HCT116 (cell line): ENCODE results near the gene HVCN1. TPM values are rescaled to one million over a fixed set of nuclear protein-coding genes. Genes with fewer than 3 reads are reported as not detected.

Experiments
- ATAC-seq: fragments of 200-7000 bp; cut with Tn5 transposase; 2 replicates; pipeline ENCODE4 v1.9.1; 2020; ENCODE audit warnings: mild to moderate bottlenecking, moderate library complexity
- BruUV-seq: library from RNA; stranded (reverse); fragments of 400-500 nt; replicated peaks from 2 replicates; lab custom pipeline; 2021; lab: Mats Ljungman, UMichigan
- CTCF ChIA-PET: fragments of 300-600 bp; sonication (Branson Sonifier 250); formaldehyde crosslinking; loops from one replicate; lab custom pipeline; 2021; ENCODE audit warnings: antibody characterized with exemption; lab: Charles Lee
- POLR2A ChIA-PET: fragments of 300-600, 350-600 bp; sonication (Branson Sonifier 250); formaldehyde crosslinking; loops from one replicate; lab custom pipeline; 2021; ENCODE audit warnings: antibody characterized with exemption; lab: Charles Lee
- RAD21 ChIA-PET, 2 experiments: fragments of 300-600 bp; sonication (Branson Sonifier 250); formaldehyde crosslinking; loops; one replicate each; lab custom pipeline; 2023; ENCODE audit warnings: low total read pairs in 2 of 2; ENCODE audit not compliant: uncharacterized antibody in 2 of 2, unreplicated experiment in 2 of 2, low non-redundant PET in 1 of 2; lab: Charles Lee
- DNase-seq: peaks from one replicate; pipeline ENCODE4 v3.0.0-alpha.2; 2010; ENCODE audit warnings: low read depth, low spot score
- H2AFZ ChIP-seq: fragments of 200-600 bp; shearing (Covaris generic), sonication (generic); 2 replicates; pipeline ENCODE4 v1.6.1; 2017; ENCODE audit warnings: low read depth, mixed run types, mixed read lengths, antibody characterized with exemption, low read length; ENCODE audit not compliant: poor library complexity, severe bottlenecking
- H3K27ac ChIP-seq: 2 replicates; pipeline ENCODE4 v1.5.1; 2012; ENCODE audit warnings: low read depth, low read length
- H3K27me3 ChIP-seq: fragments of 200-600 bp; sonication (generic); 2 replicates; pipeline ENCODE4 v1.6.1; 2016; ENCODE audit warnings: mixed run types, low read length, mixed read lengths; ENCODE audit not compliant: insufficient read depth
- H3K36me3 ChIP-seq, 2 experiments: fragments of 200-500 bp in 1 of 2; fragments of 200-600 bp in 1 of 2; sonication (Bioruptor generic) in 1 of 2; sonication (generic) in 1 of 2; 2 replicates each; pipeline versions ENCODE4 v1.5.1 to v1.6.1; 2014 to 2016; ENCODE audit warnings: low read length in 2 of 2, inconsistent platforms in 1 of 2, mixed read lengths in 1 of 2, mixed run types in 1 of 2; ENCODE audit not compliant: insufficient read depth in 2 of 2, control insufficient read depth in 1 of 2
- H3K4me1 ChIP-seq, 2 experiments: fragments of 200-600 bp in 1 of 2; sonication (generic) in 1 of 2; 2 replicates each; pipeline versions ENCODE4 v1.5.1 to v1.6.1; 2012 to 2017; ENCODE audit warnings: low read length in 2 of 2, inconsistent platforms in 1 of 2, mild to moderate bottlenecking in 1 of 2, mixed read lengths in 1 of 2, mixed run types in 1 of 2, moderate library complexity in 1 of 2; ENCODE audit not compliant: insufficient read depth in 2 of 2, control insufficient read depth in 1 of 2
- H3K4me2 ChIP-seq: fragments of 200-600 bp; sonication (generic); 2 replicates; pipeline ENCODE4 v1.6.1; 2017; ENCODE audit warnings: mixed run types, low read length, mixed read lengths
- H3K4me3 ChIP-seq, 2 experiments: fragments of 200-600 bp in 1 of 2; sonication (generic) in 1 of 2; replicated peaks in 1 of 2; 2 replicates each; pipeline ENCODE4 v1.5.1; 2011 to 2016; ENCODE audit warnings: low read length in 2 of 2, control low read depth in 1 of 2, low read depth in 1 of 2, mild to moderate bottlenecking in 1 of 2, mixed read lengths in 1 of 2, mixed run types in 1 of 2
- H3K79me2 ChIP-seq: fragments of 200-600 bp; sonication (generic); 2 replicates; pipeline ENCODE4 v1.6.1; 2017; ENCODE audit warnings: mild to moderate bottlenecking, mixed run types, low read length, moderate library complexity, mixed read lengths; ENCODE audit not compliant: insufficient read depth
- H3K9ac ChIP-seq: fragments of 200-600 bp; sonication (generic); 2 replicates; pipeline ENCODE4 v1.6.1; 2016; ENCODE audit warnings: low read length, mixed read lengths
- H3K9me2 ChIP-seq: fragments of 200-600 bp; sonication (generic), shearing (Covaris generic); 2 replicates; pipeline ENCODE4 v1.6.1; 2017; ENCODE audit warnings: mixed run types, mild to moderate bottlenecking, moderate library complexity; ENCODE audit not compliant: insufficient read depth
- H3K9me3 ChIP-seq, 2 experiments: fragments of 200-500 bp in 1 of 2; fragments of 200-600 bp in 1 of 2; sonication (Bioruptor generic) in 1 of 2; sonication (generic) in 1 of 2; 2 replicates each; pipeline ENCODE4 v1.6.1; 2014 to 2017; ENCODE audit warnings: low read length in 2 of 2, mixed read lengths in 2 of 2, inconsistent platforms in 1 of 2, low read depth in 1 of 2, mild to moderate bottlenecking in 1 of 2, mixed run types in 1 of 2, moderate library complexity in 1 of 2; ENCODE audit not compliant: control insufficient read depth in 1 of 2, insufficient read depth in 1 of 2
- H4K20me1 ChIP-seq: fragments of 200-600 bp; sonication (generic), shearing (Covaris generic); 2 replicates; pipeline ENCODE4 v1.6.1; 2017; ENCODE audit warnings: mixed run types, mild to moderate bottlenecking, moderate library complexity; ENCODE audit not compliant: insufficient read depth
- CBX3 ChIP-seq: IDR thresholded peaks from 2 replicates; pipeline ENCODE4 v1.6.1; 2012; ENCODE audit warnings: low read depth
- CEBPB ChIP-seq: IDR thresholded peaks from 2 replicates; pipeline ENCODE4 v1.6.1; 2012; ENCODE audit warnings: low read depth
- CTCF ChIP-seq, 3 experiments: fragments of 200-600 bp in 1 of 3; sonication (generic) in 1 of 3; IDR thresholded peaks in 2 of 3; conservative IDR thresholded peaks in 1 of 3; 2 replicates each; pipeline ENCODE4 v1.5.1; 2012 to 2017; ENCODE audit warnings: low read depth in 2 of 3, low read length in 2 of 3, antibody characterized with exemption in 1 of 3, borderline replicate concordance in 1 of 3, control low read depth in 1 of 3, mild to moderate bottlenecking in 1 of 3, mixed read lengths in 1 of 3, mixed run types in 1 of 3, moderate library complexity in 1 of 3; ENCODE audit not compliant: insufficient read depth in 1 of 3
- EGR1 ChIP-seq: IDR thresholded peaks from 2 replicates; pipeline ENCODE4 v1.6.1; 2012; ENCODE audit warnings: low read depth
- ELF1 ChIP-seq: IDR thresholded peaks from 2 replicates; pipeline ENCODE4 v1.6.1; 2012; ENCODE audit warnings: low read depth, borderline replicate concordance
- EZH2 ChIP-seq: fragments of 200-600 bp; sonication (generic); IDR thresholded peaks from 2 replicates; pipeline ENCODE4 v1.6.1; 2017; ENCODE audit warnings: antibody characterized with exemption, mixed run types
- FOSL1 ChIP-seq: IDR thresholded peaks from 2 replicates; pipeline ENCODE4 v1.6.1; 2012; ENCODE audit warnings: low read depth
- JUND ChIP-seq: IDR thresholded peaks from 2 replicates; pipeline ENCODE4 v1.6.1; 2012
- MAX ChIP-seq: IDR thresholded peaks from 2 replicates; pipeline ENCODE4 v1.6.1; 2012
- POLR2A ChIP-seq: IDR thresholded peaks from 2 replicates; pipeline ENCODE4 v1.7.0; 2011; ENCODE audit warnings: borderline replicate concordance; ENCODE audit not compliant: insufficient read depth, insufficient read length; ENCODE audit errors: extremely low read depth
- POLR2AphosphoS5 ChIP-seq: IDR thresholded peaks from 2 replicates; pipeline ENCODE4 v1.6.1; 2011; ENCODE audit warnings: mild to moderate bottlenecking, low read depth, low read length, moderate library complexity
- RAD21 ChIP-seq: IDR thresholded peaks from 2 replicates; pipeline ENCODE4 v1.6.1; 2012; ENCODE audit warnings: low read depth, mild to moderate bottlenecking
- REST ChIP-seq: IDR thresholded peaks from 2 replicates; pipeline ENCODE4 v1.6.1; 2012; ENCODE audit warnings: low read depth
- SIN3A ChIP-seq: IDR thresholded peaks from 2 replicates; pipeline ENCODE4 v1.6.1; 2012; ENCODE audit warnings: low read depth
- SP1 ChIP-seq: IDR thresholded peaks from 2 replicates; pipeline ENCODE4 v1.6.1; 2012; ENCODE audit warnings: low read depth
- SRF ChIP-seq: IDR thresholded peaks from 2 replicates; pipeline ENCODE4 v1.6.1; 2012; ENCODE audit warnings: low read depth
- TCF7L2 ChIP-seq: IDR thresholded peaks from 2 replicates; pipeline ENCODE4 v1.7.0; 2011; ENCODE audit warnings: borderline replicate concordance, inconsistent platforms; ENCODE audit not compliant: insufficient read depth, insufficient read length; ENCODE audit errors: extremely low read depth
- ZBTB33 ChIP-seq: IDR thresholded peaks from 2 replicates; pipeline ENCODE4 v1.6.1; 2011; ENCODE audit warnings: mild to moderate bottlenecking, low read length, moderate library complexity; ENCODE audit not compliant: insufficient replicate concordance; ENCODE audit errors: extremely low read depth
- ZFX ChIP-seq: fragments of 450-650 bp; IDR thresholded peaks from 2 replicates; pipeline ENCODE4 v1.6.1; 2017
- ZNF274 ChIP-seq: fragments of 200-500 bp; sonication (Bioruptor generic); IDR thresholded peaks from 2 replicates; pipeline ENCODE4 v1.6.1; 2014; ENCODE audit warnings: mild to moderate bottlenecking, low read depth, low read length, inconsistent platforms
- intact Hi-C: fragments of 100-400 bp; cut with micrococcal nuclease; formaldehyde crosslinking; loops from 2 replicates; pipeline ENCODE4 v1.10.0; 2022
- total RNA-seq: library from RNA; stranded (reverse); gene quantifications from one replicate; pipeline ENCODE4 v1.2.1, GENCODE V29; 2021; ENCODE audit not compliant: unreplicated experiment

The HVCN1 gene
- total RNA-seq, 1 experiment from 2014 or later: 0.15 TPM

- RAD21 ChIA-PET: no interaction called here
- ATAC-seq (no peak; the same call in 1 of the 2 replicates), DNase-seq (no peak)
- intact Hi-C loops: loop anchor here (10.0 kb wide), 1 partner anchor 75 kb away; the partner anchor contains the start of gene TCTN1
- no peaks in the 10 kb centered on the region for H3K9me2 ChIP-seq
- no TSS peak for BruUV-seq
- no peak overlapping the region for H3K9ac ChIP-seq
- H2AFZ ChIP-seq: no peak overlapping the region
- no peaks in the 10 kb centered on the region for H4K20me1 ChIP-seq
- no peak overlapping the region for H3K27ac ChIP-seq
- no peaks in the 10 kb centered on the region for H3K36me3 ChIP-seq
- POLR2A ChIA-PET: no interaction called here
- H3K9me3 ChIP-seq: no peaks in the 10 kb centered on the region
- H3K4me2 ChIP-seq: no peak overlapping the region
- no peak overlapping the region for H3K4me3 ChIP-seq
- TF ChIP-seq POLR2AphosphoS5 (no peak), TCF7L2 (no peak), ZFX (no peak), CBX3 (no peak), ELF1 (no peak), MAX (no peak), CEBPB (no peak), FOSL1 (no peak), EGR1 (no peak), JUND (no peak), EZH2 (no peak), SP1 (no peak), CTCF (IDR thresholded peaks at IDR 0.05 in 2 of 3, conservative IDR thresholded peaks at IDR 0.05 in 1 of 3; ENCODE audit: borderline replicate concordance in 1 of 3, insufficient read depth in 1 of 3, low read depth in 2 of 3, low read length in 2 of 3) (no peak), SIN3A (no peak), POLR2A (no peak), REST (no peak), RAD21 (no peak), ZNF274 (no peak), SRF (no peak), ZBTB33 (no peak)
- H3K27me3 ChIP-seq: 0 out of 2 replicates have a peak, but pooled peaks cover 5% of the 10 kb centered on the region
- no peaks in the 10 kb centered on the region for H3K79me2 ChIP-seq
- CTCF ChIA-PET: no interaction called here
- no peaks in the 10 kb centered on the region for H3K4me1 ChIP-seq
Observed at GRCh38 chr12:110689281-110690126, 589 bp upstream of the HVCN1 start.
